A673 (cell line): ENCODE data around the gene ACP2.

Experiments used
- EZH2 ChIP-seq: fragments of 200-600 bp; sonication (generic); IDR thresholded peaks from 2 replicates; pipeline ENCODE4 v1.6.1; 2017; ENCODE audit warnings: borderline replicate concordance, low read depth, mild to moderate bottlenecking, mixed read lengths, antibody characterized with exemption, low read length; ENCODE audit not compliant: poor library complexity, severe bottlenecking
- TF ChIP-seq, protein P1 (sequence below): fragments of 300-800, 200-600 bp; sonication (generic); conservative IDR thresholded peaks from 2 replicates; pipeline ENCODE4 v1.5.1; 2017; ENCODE audit warnings: low read depth, mild to moderate bottlenecking, antibody characterized with exemption, low read length, moderate library complexity, mixed read lengths

DNA sequence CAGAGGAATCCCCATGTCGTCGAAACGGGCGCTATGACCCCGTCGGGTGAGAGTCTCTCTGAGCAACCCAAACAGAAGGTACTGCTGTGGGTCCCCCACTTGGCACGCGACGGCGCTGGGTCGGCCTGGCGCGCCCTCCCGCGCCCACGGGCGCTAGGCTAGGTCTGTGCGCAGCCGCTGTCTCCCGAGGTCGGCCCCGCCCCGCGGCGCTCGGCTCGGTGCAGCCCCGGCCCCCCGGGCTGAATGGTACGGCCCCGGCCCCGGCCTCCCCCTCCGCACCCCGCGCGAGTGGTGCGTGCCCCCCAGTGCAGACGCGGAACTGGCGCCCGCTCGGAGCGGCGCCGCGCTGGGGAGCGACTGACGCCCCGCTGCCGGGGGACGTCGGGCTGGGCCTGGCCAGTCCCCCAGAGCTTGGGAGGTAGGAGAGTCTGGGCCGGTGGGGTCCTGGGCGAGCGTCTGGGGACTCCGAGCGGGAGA lies 21.3 kb upstream of the ACP2 start, which contains the start of gene MADD:
- TF ChIP-seq, protein P1, sequence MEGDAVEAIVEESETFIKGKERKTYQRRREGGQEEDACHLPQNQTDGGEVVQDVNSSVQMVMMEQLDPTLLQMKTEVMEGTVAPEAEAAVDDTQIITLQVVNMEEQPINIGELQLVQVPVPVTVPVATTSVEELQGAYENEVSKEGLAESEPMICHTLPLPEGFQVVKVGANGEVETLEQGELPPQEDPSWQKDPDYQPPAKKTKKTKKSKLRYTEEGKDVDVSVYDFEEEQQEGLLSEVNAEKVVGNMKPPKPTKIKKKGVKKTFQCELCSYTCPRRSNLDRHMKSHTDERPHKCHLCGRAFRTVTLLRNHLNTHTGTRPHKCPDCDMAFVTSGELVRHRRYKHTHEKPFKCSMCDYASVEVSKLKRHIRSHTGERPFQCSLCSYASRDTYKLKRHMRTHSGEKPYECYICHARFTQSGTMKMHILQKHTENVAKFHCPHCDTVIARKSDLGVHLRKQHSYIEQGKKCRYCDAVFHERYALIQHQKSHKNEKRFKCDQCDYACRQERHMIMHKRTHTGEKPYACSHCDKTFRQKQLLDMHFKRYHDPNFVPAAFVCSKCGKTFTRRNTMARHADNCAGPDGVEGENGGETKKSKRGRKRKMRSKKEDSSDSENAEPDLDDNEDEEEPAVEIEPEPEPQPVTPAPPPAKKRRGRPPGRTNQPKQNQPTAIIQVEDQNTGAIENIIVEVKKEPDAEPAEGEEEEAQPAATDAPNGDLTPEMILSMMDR: peak; percentile 20; the same call in 1 of the 2 replicates
- no peak for TF ChIP-seq EZH2
